PC-3 (cell line): Measurements from ENCODE around the gene MID1.

Experiments used
- CTCF ChIP-seq: fragments of 300-600 bp; sonication (generic); conservative IDR thresholded peaks from 2 replicates; pipeline ENCODE4 v1.5.1; 2017; ENCODE audit warnings: antibody characterized with exemption, low read depth, mild to moderate bottlenecking, low read length
- EZH2 ChIP-seq: fragments of 300-600 bp; sonication (generic); IDR thresholded peaks from one replicate; pipeline ENCODE4 v1.6.1; 2017; ENCODE audit warnings: antibody characterized with exemption, mild to moderate bottlenecking, low read length; ENCODE audit not compliant: unreplicated experiment
- EZH2phosphoT487 ChIP-seq: fragments of 300-600 bp; sonication (generic); IDR thresholded peaks from 2 replicates; pipeline ENCODE4 v1.6.1; 2018; ENCODE audit warnings: mild to moderate bottlenecking, antibody characterized with exemption, low read length, borderline replicate concordance

GRCh38 chrX:10611441-10612090 lies 8.8 kb downstream of the MID1 start:
- no peak for TF ChIP-seq CTCF
- TF ChIP-seq EZH2phosphoT487, result no peak
- TF ChIP-seq EZH2, result no peak
